Panc1 (cell line): ENCODE data around the gene GRM1. TPM values are rescaled to one million over a fixed set of nuclear protein-coding genes. Genes with fewer than 3 reads are reported as not detected.

Experiments
- ATAC-seq: fragments of 200-7000 bp; cut with Tn5 transposase; 2 replicates; pipeline ENCODE4 v1.9.1; 2020; ENCODE audit warnings: mild to moderate bottlenecking, moderate library complexity
- BruUV-seq: library from RNA; stranded (reverse); fragments of 400-500 nt; replicated peaks from 2 replicates; lab custom pipeline; 2021; lab: Mats Ljungman, UMichigan
- CTCF ChIA-PET: fragments of 300-600 bp; sonication (Branson Sonifier 250); formaldehyde crosslinking; loops from one replicate; lab custom pipeline; 2022; ENCODE audit warnings: antibody characterized with exemption; lab: Charles Lee
- POLR2A ChIA-PET: fragments of 300-600 bp; sonication (Branson Sonifier 250); formaldehyde crosslinking; loops from one replicate; lab custom pipeline; 2022; ENCODE audit warnings: antibody characterized with exemption; lab: Charles Lee
- DNase-seq: peaks from one replicate; pipeline ENCODE4 v3.0.0-alpha.2; 2010; ENCODE audit warnings: low read depth, low spot score
- H3K27ac ChIP-seq: 2 replicates; pipeline ENCODE4 v1.5.1; 2011; ENCODE audit warnings: mild to moderate bottlenecking, low read length, inconsistent platforms
- H3K27me3 ChIP-seq: fragments of 200-500 bp; sonication (Bioruptor generic); 2 replicates; pipeline ENCODE4 v1.6.0; 2014; ENCODE audit warnings: low read length, inconsistent platforms; ENCODE audit not compliant: control insufficient read depth, insufficient read depth
- H3K36me3 ChIP-seq: fragments of 200-500 bp; sonication (Bioruptor generic); 2 replicates; pipeline ENCODE4 v1.5.1; 2014; ENCODE audit warnings: inconsistent platforms, mild to moderate bottlenecking, low read length, moderate library complexity; ENCODE audit not compliant: control insufficient read depth, insufficient read depth
- H3K4me1 ChIP-seq: 2 replicates; pipeline ENCODE4 v1.5.1; 2011; ENCODE audit warnings: inconsistent platforms, mild to moderate bottlenecking, low read length, moderate library complexity; ENCODE audit not compliant: control insufficient read depth, insufficient read depth
- H3K4me3 ChIP-seq, 2 experiments: 2 replicates each; pipeline ENCODE4 v1.5.1; 2011 to 2012; ENCODE audit warnings: low read depth in 2 of 2, low read length in 2 of 2, mild to moderate bottlenecking in 2 of 2, inconsistent platforms in 1 of 2, moderate library complexity in 1 of 2
- H3K9me3 ChIP-seq: fragments of 200-500 bp; sonication (Bioruptor generic); 2 replicates; pipeline ENCODE4 v1.5.1; 2014; ENCODE audit warnings: low read depth, mild to moderate bottlenecking, inconsistent platforms, low read length, moderate library complexity; ENCODE audit not compliant: control insufficient read depth, insufficient read depth
- CTCF ChIP-seq: fragments of 450-650 bp; IDR thresholded peaks from 2 replicates; pipeline ENCODE4 v1.5.1; 2017; ENCODE audit warnings: mild to moderate bottlenecking
- POLR2AphosphoS5 ChIP-seq: IDR thresholded peaks from 2 replicates; pipeline ENCODE4 v1.6.1; 2012; ENCODE audit warnings: mild to moderate bottlenecking, low read depth, low read length, moderate library complexity
- SIN3A ChIP-seq: IDR thresholded peaks from 2 replicates; pipeline ENCODE4 v1.6.1; 2012; ENCODE audit warnings: low read depth, mild to moderate bottlenecking, low read length, moderate library complexity, borderline replicate concordance; ENCODE audit not compliant: insufficient read depth
- TCF7L2 ChIP-seq: IDR thresholded peaks from 2 replicates; pipeline ENCODE4 v1.6.1; 2011; ENCODE audit warnings: mild to moderate bottlenecking, low read depth, low read length, inconsistent platforms
- in situ Hi-C: cut with HindIII; loops from 2 replicates; pipeline ENCODE4 v1.10.0; 2016; ENCODE audit warnings: low sequenced_read_pairs, low pct_unique_long_range_greater_than_20kb
- intact Hi-C: fragments of 100-400 bp; cut with micrococcal nuclease; formaldehyde crosslinking; loops from one replicate; pipeline ENCODE4 v1.10.0; 2022; ENCODE audit not compliant: unreplicated experiment
- total RNA-seq: library from RNA; stranded (reverse); gene quantifications from one replicate; pipeline ENCODE4 v1.2.1, GENCODE V29; 2021; ENCODE audit not compliant: unreplicated experiment
- TF ChIP-seq, protein P1 (sequence below), 2 experiments: IDR thresholded peaks; 2 replicates each; pipeline ENCODE4 v1.6.1; 2011 to 2012; ENCODE audit warnings: low read depth in 2 of 2, control low read depth in 1 of 2, low read length in 1 of 2, mild to moderate bottlenecking in 1 of 2, moderate library complexity in 1 of 2; ENCODE audit not compliant: insufficient read depth in 1 of 2

Gene GRM1
- total RNA-seq, 1 experiment from 2014 or later = not detected

GRCh38 chr6:146305951-146306350 lies 277.1 kb downstream of the GRM1 start:
- Histone ChIP-seq H3K4me1 (no peaks in the 10 kb centered on the region), H3K4me3 (no peak overlapping the region), H3K36me3 (no peaks in the 10 kb centered on the region), H3K9me3 (no peaks in the 10 kb centered on the region), H3K27ac (no peak overlapping the region), H3K27me3 (no peaks in the 10 kb centered on the region)
- BruUV-seq = no TSS peak
- intact Hi-C loops (no loop called here), in situ Hi-C loops (no loop called here)
- no peak for ATAC-seq
- DNase-seq = no peak
- ChIA-PET CTCF (no interaction called here), POLR2A (no interaction called here)
- TF ChIP-seq CTCF = no peak
- TF ChIP-seq, protein P1, sequence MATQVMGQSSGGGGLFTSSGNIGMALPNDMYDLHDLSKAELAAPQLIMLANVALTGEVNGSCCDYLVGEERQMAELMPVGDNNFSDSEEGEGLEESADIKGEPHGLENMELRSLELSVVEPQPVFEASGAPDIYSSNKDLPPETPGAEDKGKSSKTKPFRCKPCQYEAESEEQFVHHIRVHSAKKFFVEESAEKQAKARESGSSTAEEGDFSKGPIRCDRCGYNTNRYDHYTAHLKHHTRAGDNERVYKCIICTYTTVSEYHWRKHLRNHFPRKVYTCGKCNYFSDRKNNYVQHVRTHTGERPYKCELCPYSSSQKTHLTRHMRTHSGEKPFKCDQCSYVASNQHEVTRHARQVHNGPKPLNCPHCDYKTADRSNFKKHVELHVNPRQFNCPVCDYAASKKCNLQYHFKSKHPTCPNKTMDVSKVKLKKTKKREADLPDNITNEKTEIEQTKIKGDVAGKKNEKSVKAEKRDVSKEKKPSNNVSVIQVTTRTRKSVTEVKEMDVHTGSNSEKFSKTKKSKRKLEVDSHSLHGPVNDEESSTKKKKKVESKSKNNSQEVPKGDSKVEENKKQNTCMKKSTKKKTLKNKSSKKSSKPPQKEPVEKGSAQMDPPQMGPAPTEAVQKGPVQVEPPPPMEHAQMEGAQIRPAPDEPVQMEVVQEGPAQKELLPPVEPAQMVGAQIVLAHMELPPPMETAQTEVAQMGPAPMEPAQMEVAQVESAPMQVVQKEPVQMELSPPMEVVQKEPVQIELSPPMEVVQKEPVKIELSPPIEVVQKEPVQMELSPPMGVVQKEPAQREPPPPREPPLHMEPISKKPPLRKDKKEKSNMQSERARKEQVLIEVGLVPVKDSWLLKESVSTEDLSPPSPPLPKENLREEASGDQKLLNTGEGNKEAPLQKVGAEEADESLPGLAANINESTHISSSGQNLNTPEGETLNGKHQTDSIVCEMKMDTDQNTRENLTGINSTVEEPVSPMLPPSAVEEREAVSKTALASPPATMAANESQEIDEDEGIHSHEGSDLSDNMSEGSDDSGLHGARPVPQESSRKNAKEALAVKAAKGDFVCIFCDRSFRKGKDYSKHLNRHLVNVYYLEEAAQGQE (IDR thresholded peaks at IDR 0.05; ENCODE audit: insufficient read depth in 1 of 2, low read depth in 2 of 2, low read length in 1 of 2) = no peak
- no peak for TF ChIP-seq SIN3A
- no peak for TF ChIP-seq POLR2AphosphoS5
- TF ChIP-seq TCF7L2 = no peak

DNA sequence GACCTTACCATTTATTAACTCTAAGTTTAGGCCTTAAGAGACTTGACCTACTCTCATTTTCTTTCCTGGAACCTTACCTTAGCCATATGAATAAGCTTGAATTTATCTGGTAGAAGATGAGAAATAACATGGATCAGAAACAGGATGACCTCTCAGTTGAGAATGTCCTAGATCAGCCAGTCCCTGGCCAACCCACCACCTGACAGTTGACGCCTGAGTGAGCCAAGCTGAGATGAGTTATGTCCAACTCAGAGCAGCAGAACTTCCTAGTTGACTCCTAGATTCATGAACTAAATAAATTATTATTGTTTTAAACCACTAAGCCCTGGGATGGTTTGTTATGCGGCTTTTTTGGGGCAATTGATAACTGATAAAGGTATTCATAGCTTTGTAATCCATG lies 281.8 kb downstream of the GRM1 start:
- CTCF ChIA-PET = no interaction called here
- Histone ChIP-seq H3K4me3 (no peak overlapping the region), H3K9me3 (no peaks in the 10 kb centered on the region), H3K27me3 (no peaks in the 10 kb centered on the region), H3K27ac (no peak overlapping the region), H3K36me3 (no peaks in the 10 kb centered on the region), H3K4me1 (no peaks in the 10 kb centered on the region)
- intact Hi-C loops = no loop called here
- in situ Hi-C loops = no loop called here
- POLR2A ChIA-PET = no interaction called here
- TF ChIP-seq, protein P1 (IDR thresholded peaks at IDR 0.05; ENCODE audit: insufficient read depth in 1 of 2, low read depth in 2 of 2, low read length in 1 of 2) = no peak
- TF ChIP-seq SIN3A (no peak), POLR2AphosphoS5 (no peak), CTCF (no peak), TCF7L2 (no peak)
- BruUV-seq = no TSS peak
- DNase-seq (no peak), ATAC-seq (no peak)
